RWPE1 (cell line): ENCODE results near the gene ERC2.

Experiments used
- CTCF ChIA-PET: fragments of 350-600 bp; sonication (Branson Sonifier 250); formaldehyde crosslinking; extraction: SDS; loops from one replicate; lab custom pipeline; 2021; lab: Yijun Ruan, JAX
- POLR2A ChIA-PET: fragments of 400-600 bp; formaldehyde crosslinking; extraction: SDS; loops from one replicate; lab custom pipeline; 2020; ENCODE audit warnings: antibody characterized with exemption; ENCODE audit not compliant: low non-redundant PET; lab: Yijun Ruan, JAX
- DNase-seq: peaks from one replicate; pipeline ENCODE4 v3.0.0; 2012; ENCODE audit warnings: low spot score
- H3K27ac ChIP-seq: fragments of 450-650 bp; 2 replicates; pipeline ENCODE4 v1.5.1; 2017
- TF ChIP-seq, protein P1 (sequence below): fragments of 450-650 bp; conservative IDR thresholded peaks from 2 replicates; pipeline ENCODE4 v1.5.1; 2017; ENCODE audit warnings: low read depth, mild to moderate bottlenecking

ERC2 gene

DNA sequence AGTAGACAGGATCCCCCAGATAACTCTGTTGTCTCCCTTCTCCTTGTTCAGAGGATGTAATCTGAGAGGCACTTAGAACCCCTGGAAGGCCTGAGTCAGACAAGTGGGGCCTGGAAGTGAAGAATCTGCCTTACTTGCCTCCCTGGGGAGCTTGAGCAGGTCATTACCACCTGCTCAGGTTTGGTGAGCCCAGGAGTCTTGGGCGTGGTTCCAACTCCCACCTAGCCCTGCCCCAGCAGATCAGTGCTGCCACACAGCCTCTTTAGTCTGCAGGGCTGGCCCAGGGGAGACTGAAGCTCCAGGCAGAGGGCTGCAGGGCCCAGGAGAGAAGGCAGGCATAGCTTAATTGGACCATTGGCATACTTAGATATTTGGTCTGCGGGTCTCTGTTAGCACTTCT lies 230.0 kb downstream of the ERC2 start:
- no peak for DNase-seq
- CTCF ChIA-PET = interaction anchor here (0.5 kb wide), 1 partner anchor 18 kb away, joined by 3 read pairs; no protein-coding TSS in a partner anchor
- TF ChIP-seq, protein P1, sequence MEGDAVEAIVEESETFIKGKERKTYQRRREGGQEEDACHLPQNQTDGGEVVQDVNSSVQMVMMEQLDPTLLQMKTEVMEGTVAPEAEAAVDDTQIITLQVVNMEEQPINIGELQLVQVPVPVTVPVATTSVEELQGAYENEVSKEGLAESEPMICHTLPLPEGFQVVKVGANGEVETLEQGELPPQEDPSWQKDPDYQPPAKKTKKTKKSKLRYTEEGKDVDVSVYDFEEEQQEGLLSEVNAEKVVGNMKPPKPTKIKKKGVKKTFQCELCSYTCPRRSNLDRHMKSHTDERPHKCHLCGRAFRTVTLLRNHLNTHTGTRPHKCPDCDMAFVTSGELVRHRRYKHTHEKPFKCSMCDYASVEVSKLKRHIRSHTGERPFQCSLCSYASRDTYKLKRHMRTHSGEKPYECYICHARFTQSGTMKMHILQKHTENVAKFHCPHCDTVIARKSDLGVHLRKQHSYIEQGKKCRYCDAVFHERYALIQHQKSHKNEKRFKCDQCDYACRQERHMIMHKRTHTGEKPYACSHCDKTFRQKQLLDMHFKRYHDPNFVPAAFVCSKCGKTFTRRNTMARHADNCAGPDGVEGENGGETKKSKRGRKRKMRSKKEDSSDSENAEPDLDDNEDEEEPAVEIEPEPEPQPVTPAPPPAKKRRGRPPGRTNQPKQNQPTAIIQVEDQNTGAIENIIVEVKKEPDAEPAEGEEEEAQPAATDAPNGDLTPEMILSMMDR = no peak
- H3K27ac ChIP-seq = no peak overlapping the region
- POLR2A ChIA-PET = no interaction called here

DNA sequence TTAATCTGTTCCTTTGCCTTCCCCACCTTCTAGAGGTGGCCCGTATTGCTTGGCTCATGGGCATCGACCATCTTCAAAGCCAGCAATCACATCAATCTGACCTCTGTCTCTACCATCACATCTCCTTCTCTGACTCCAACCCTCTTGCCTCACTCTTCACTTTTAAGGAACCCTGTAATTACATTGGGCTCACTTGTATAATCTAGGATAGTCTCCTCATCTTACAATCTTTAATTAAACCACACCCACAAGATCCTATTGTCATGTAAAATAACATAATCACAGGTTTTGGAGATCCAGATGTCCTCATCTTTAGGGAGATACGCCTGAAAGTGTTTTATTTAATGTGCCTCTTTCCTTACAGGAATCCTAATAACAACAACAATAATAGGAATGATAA lies 234.5 kb downstream of the ERC2 start:
- H3K27ac ChIP-seq = no peak overlapping the region
- TF ChIP-seq, protein P1 = no peak
- ChIA-PET CTCF (no interaction called here), POLR2A (no interaction called here)
- no peak for DNase-seq

DNA sequence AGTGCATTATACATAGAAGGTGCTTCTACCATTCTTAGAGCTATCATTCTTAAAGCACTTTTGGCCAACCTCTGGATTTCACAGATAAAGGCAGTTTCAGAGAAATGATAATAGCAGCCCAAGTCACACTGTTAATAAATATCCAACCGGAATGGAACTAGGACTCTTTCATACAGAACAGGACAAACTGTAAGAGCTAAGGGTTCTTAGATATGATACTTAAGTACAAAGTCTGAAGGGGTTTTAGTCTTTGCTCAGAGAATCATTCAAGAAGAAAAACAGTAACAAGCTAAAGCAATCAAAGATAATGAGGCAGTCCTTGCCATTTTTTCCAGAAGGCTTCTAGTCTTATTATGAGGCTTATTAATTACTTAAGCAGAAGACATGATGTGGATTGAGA lies 239.0 kb downstream of the ERC2 start:
- ChIA-PET CTCF (no interaction called here), POLR2A (no interaction called here)
- no peak overlapping the region for H3K27ac ChIP-seq
- DNase-seq = no peak
- TF ChIP-seq, protein P1 = no peak

DNA sequence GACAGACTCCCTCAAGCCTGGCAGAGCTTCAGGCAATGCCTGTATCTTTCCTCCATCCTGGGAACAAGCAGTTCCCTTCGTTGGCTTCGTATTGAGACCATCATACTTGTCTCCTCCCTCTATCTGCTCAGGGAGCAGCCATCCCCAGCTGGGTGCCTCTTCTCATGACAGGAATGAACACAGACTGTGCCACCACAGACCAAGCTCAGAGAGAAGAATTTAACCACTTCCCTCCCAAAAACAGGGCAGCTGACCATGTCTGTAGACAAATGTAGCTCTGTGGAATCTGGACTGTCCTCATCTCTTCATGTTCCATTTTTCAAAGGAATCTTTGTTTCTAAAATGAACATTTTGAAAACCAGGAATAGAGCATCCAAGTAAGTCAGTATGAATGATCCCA lies 245.4 kb downstream of the ERC2 start:
- POLR2A ChIA-PET = no interaction called here
- no peak overlapping the region for H3K27ac ChIP-seq
- CTCF ChIA-PET = no interaction called here
- no peak for DNase-seq
- TF ChIP-seq, protein P1 = no peak

DNA sequence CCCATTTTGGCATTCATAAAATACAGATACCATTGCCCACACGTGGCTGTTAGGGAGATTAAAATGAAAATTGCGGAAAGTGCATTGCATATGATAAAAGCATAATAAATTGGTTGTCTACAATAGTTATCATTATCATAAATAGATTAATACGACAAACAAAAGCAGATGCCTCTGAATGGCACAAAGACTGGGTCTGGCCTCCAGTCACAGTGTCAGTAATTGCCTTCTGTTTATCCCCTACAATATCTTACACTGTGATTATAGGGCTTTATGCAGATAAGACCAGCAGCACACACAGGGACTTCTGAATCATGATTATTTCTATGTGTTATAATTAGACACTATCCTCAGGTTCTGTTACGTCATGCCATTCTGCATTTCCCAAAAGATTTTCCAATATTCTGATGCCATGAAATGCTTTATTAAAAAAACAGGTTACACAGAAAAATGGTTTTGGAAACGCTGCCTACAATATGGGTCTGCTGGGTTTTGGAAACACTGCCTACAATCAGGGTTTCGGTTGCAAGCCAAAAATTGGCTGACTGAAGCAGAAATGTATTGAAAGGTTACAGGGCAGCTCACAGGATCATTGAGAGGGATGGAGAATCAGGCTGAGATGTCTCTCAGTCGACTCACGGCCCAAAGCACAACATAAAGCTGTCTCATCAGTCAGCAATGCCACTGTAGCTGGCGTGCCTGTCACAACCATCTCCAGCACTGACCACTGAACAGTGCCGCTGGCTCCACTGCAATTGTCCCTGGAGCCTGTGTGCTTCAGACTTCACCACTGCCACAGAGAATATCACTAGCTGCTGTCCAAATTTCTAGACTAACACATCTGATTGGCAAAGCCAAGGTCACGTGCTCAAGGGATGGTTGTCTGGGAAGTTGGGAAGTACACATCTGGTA lies 248.1 kb downstream of the ERC2 start:
- no peak for DNase-seq

DNA sequence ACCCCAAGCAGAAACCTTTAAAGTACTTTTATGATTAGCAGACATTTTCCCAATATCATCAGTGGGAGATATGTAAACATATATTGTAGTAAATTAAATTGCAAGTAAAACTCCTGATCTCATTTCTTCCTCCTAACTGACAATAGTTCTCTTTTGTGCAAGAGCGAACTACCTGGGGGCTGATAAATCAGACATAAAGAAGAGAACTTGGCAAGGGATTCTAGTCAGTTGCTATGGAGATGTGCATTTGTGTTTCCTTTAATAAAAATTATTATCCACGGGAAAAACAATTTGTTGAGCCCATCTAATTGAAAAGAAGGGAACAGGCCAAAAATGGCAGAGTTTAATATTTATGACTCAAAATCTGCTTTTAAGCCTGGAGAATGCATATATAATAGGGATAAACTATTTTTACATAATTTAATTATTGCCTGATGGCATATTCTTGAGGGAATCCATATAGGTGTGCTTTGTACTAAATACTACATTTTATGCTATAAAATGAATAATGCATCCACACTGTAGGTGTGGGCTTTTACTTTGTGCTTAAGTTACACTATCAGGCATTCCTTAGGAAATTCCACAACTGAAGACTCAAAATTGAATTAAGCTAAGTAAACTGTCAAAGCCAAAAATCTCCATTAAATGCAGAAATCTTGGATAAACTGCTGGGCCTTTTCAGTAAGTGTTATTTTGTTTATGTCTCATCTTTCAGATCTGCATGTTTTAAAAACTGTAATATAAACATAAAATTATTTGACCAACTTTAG lies 258.1 kb downstream of the ERC2 start:
- ChIA-PET CTCF (no interaction called here), POLR2A (no interaction called here)
- TF ChIP-seq, protein P1 = no peak
- no peak overlapping the region for H3K27ac ChIP-seq
- no peak for DNase-seq

More for the DNA sequence above, 248.1 kb downstream of the ERC2 start:
- POLR2A ChIA-PET = no interaction called here
- TF ChIP-seq, protein P1 = no peak
- CTCF ChIA-PET = no interaction called here
- no peak overlapping the region for H3K27ac ChIP-seq
